Panc1 (cell line): ENCODE results near the gene TOR2A. TPM values are rescaled to one million over a fixed set of nuclear protein-coding genes. Genes with fewer than 3 reads are reported as not detected.

Source experiments
- ATAC-seq: fragments of 200-7000 bp; cut with Tn5 transposase; 2 replicates; pipeline ENCODE4 v1.9.1; 2020; ENCODE audit warnings: mild to moderate bottlenecking, moderate library complexity
- BruUV-seq: library from RNA; stranded (reverse); fragments of 400-500 nt; replicated peaks from 2 replicates; lab custom pipeline; 2021; lab: Mats Ljungman, UMichigan
- CTCF ChIA-PET: fragments of 300-600 bp; sonication (Branson Sonifier 250); formaldehyde crosslinking; loops from one replicate; lab custom pipeline; 2022; ENCODE audit warnings: antibody characterized with exemption; lab: Charles Lee
- POLR2A ChIA-PET: fragments of 300-600 bp; sonication (Branson Sonifier 250); formaldehyde crosslinking; loops from one replicate; lab custom pipeline; 2022; ENCODE audit warnings: antibody characterized with exemption; lab: Charles Lee
- DNase-seq: peaks from one replicate; pipeline ENCODE4 v3.0.0-alpha.2; 2010; ENCODE audit warnings: low read depth, low spot score
- H3K27ac ChIP-seq: 2 replicates; pipeline ENCODE4 v1.5.1; 2011; ENCODE audit warnings: mild to moderate bottlenecking, low read length, inconsistent platforms
- H3K27me3 ChIP-seq: fragments of 200-500 bp; sonication (Bioruptor generic); 2 replicates; pipeline ENCODE4 v1.6.0; 2014; ENCODE audit warnings: low read length, inconsistent platforms; ENCODE audit not compliant: control insufficient read depth, insufficient read depth
- H3K36me3 ChIP-seq: fragments of 200-500 bp; sonication (Bioruptor generic); 2 replicates; pipeline ENCODE4 v1.5.1; 2014; ENCODE audit warnings: inconsistent platforms, mild to moderate bottlenecking, low read length, moderate library complexity; ENCODE audit not compliant: control insufficient read depth, insufficient read depth
- H3K4me1 ChIP-seq: 2 replicates; pipeline ENCODE4 v1.5.1; 2011; ENCODE audit warnings: inconsistent platforms, mild to moderate bottlenecking, low read length, moderate library complexity; ENCODE audit not compliant: control insufficient read depth, insufficient read depth
- H3K4me3 ChIP-seq, 2 experiments: 2 replicates each; pipeline ENCODE4 v1.5.1; 2011 to 2012; ENCODE audit warnings: low read depth in 2 of 2, low read length in 2 of 2, mild to moderate bottlenecking in 2 of 2, inconsistent platforms in 1 of 2, moderate library complexity in 1 of 2
- H3K9me3 ChIP-seq: fragments of 200-500 bp; sonication (Bioruptor generic); 2 replicates; pipeline ENCODE4 v1.5.1; 2014; ENCODE audit warnings: low read depth, mild to moderate bottlenecking, inconsistent platforms, low read length, moderate library complexity; ENCODE audit not compliant: control insufficient read depth, insufficient read depth
- CTCF ChIP-seq: fragments of 450-650 bp; IDR thresholded peaks from 2 replicates; pipeline ENCODE4 v1.5.1; 2017; ENCODE audit warnings: mild to moderate bottlenecking
- POLR2AphosphoS5 ChIP-seq: IDR thresholded peaks from 2 replicates; pipeline ENCODE4 v1.6.1; 2012; ENCODE audit warnings: mild to moderate bottlenecking, low read depth, low read length, moderate library complexity
- SIN3A ChIP-seq: IDR thresholded peaks from 2 replicates; pipeline ENCODE4 v1.6.1; 2012; ENCODE audit warnings: low read depth, mild to moderate bottlenecking, low read length, moderate library complexity, borderline replicate concordance; ENCODE audit not compliant: insufficient read depth
- TCF7L2 ChIP-seq: IDR thresholded peaks from 2 replicates; pipeline ENCODE4 v1.6.1; 2011; ENCODE audit warnings: mild to moderate bottlenecking, low read depth, low read length, inconsistent platforms
- in situ Hi-C: cut with HindIII; loops from 2 replicates; pipeline ENCODE4 v1.10.0; 2016; ENCODE audit warnings: low sequenced_read_pairs, low pct_unique_long_range_greater_than_20kb
- intact Hi-C: fragments of 100-400 bp; cut with micrococcal nuclease; formaldehyde crosslinking; loops from one replicate; pipeline ENCODE4 v1.10.0; 2022; ENCODE audit not compliant: unreplicated experiment
- total RNA-seq: library from RNA; stranded (reverse); gene quantifications from one replicate; pipeline ENCODE4 v1.2.1, GENCODE V29; 2021; ENCODE audit not compliant: unreplicated experiment
- TF ChIP-seq, protein P1 (sequence below), 2 experiments: IDR thresholded peaks; 2 replicates each; pipeline ENCODE4 v1.6.1; 2011 to 2012; ENCODE audit warnings: low read depth in 2 of 2, control low read depth in 1 of 2, low read length in 1 of 2, mild to moderate bottlenecking in 1 of 2, moderate library complexity in 1 of 2; ENCODE audit not compliant: insufficient read depth in 1 of 2

TOR2A gene
- total RNA-seq, 1 experiment from 2014 or later: 8.2 TPM

- no peaks in the 10 kb centered on the region for H3K27me3 ChIP-seq
- no peak for DNase-seq
- no peaks in the 10 kb centered on the region for H3K4me1 ChIP-seq
- ChIA-PET POLR2A (interaction anchor here (0.7 kb wide), 1 partner anchor 278 kb away, joined by 9 read pairs; no protein-coding TSS in a partner anchor), CTCF (no interaction called here)
- in situ Hi-C loops (no loop called here), intact Hi-C loops (loop anchor here (5.0 kb wide), 1 partner anchor 180 kb away; no protein-coding TSS in a partner anchor)
- BruUV-seq: no TSS peak
- peak; percentile 78 for ATAC-seq
- no peak for TF ChIP-seq POLR2AphosphoS5
- TF ChIP-seq TCF7L2: no peak
- TF ChIP-seq CTCF: no peak
- no peak for TF ChIP-seq SIN3A
- no peaks in the 10 kb centered on the region for H3K9me3 ChIP-seq
- no peaks in the 10 kb centered on the region for H3K36me3 ChIP-seq
- H3K4me3 ChIP-seq: peak overlapping the region; percentile 39 to 52
- H3K27ac ChIP-seq: no peak overlapping the region
These were observed 6.8 kb upstream of the TOR2A start for GRCh38 chr9:127741831-127742434.

DNA sequence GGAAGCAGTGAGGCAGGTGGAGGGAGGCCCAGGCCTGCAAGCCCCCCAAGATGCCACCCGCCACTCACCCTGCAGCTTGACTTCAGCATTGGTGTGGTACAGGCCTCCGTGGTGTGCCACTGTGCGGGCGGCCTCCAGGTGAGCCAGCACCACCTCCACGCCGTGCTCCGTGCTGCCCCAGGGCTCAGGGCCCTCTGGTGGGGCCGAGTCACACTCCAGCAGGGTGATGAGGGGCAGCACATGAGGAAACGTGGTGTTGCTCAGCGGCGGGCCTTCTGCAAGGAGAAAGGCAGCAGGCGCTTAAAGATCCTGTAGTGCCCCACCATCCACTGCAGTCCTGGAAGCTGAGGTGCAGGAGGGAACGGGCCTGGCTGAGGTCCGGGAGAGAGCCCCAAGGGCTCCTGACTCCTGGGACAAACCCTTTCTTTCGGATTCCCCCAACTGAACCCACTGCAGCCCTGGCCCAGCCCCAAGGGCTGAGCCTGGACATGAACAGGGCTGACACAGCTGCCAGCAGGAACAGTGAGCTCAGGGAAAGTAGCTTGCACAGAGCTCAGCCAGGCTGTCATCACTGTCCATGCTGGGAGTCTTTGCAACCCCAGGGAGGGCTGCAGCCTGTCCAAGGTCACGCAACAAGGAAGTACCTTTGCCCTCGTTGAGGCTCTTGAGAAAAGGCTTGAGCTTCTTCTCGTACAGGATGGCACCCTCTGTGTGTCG, 4.7 kb upstream of the TOR2A start:
- no peak overlapping the region for H3K4me3 ChIP-seq
- ChIA-PET POLR2A (no interaction called here), CTCF (no interaction called here)
- intact Hi-C loops: loop anchor here (5.0 to 10.0 kb wide), 2 partner anchors 155 to 183 kb away; no protein-coding TSS in a partner anchor
- H3K27ac ChIP-seq: no peak overlapping the region
- ATAC-seq (no peak), DNase-seq (no peak)
- TF ChIP-seq POLR2AphosphoS5: no peak
- no peak for TF ChIP-seq SIN3A
- TF ChIP-seq, protein P1, sequence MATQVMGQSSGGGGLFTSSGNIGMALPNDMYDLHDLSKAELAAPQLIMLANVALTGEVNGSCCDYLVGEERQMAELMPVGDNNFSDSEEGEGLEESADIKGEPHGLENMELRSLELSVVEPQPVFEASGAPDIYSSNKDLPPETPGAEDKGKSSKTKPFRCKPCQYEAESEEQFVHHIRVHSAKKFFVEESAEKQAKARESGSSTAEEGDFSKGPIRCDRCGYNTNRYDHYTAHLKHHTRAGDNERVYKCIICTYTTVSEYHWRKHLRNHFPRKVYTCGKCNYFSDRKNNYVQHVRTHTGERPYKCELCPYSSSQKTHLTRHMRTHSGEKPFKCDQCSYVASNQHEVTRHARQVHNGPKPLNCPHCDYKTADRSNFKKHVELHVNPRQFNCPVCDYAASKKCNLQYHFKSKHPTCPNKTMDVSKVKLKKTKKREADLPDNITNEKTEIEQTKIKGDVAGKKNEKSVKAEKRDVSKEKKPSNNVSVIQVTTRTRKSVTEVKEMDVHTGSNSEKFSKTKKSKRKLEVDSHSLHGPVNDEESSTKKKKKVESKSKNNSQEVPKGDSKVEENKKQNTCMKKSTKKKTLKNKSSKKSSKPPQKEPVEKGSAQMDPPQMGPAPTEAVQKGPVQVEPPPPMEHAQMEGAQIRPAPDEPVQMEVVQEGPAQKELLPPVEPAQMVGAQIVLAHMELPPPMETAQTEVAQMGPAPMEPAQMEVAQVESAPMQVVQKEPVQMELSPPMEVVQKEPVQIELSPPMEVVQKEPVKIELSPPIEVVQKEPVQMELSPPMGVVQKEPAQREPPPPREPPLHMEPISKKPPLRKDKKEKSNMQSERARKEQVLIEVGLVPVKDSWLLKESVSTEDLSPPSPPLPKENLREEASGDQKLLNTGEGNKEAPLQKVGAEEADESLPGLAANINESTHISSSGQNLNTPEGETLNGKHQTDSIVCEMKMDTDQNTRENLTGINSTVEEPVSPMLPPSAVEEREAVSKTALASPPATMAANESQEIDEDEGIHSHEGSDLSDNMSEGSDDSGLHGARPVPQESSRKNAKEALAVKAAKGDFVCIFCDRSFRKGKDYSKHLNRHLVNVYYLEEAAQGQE (IDR thresholded peaks at IDR 0.05; ENCODE audit: insufficient read depth in 1 of 2, low read depth in 2 of 2, low read length in 1 of 2): no peak
- no peak for TF ChIP-seq TCF7L2
- TF ChIP-seq CTCF: no peak
- no peaks in the 10 kb centered on the region for H3K4me1 ChIP-seq
- H3K36me3 ChIP-seq: no peaks in the 10 kb centered on the region
- in situ Hi-C loops: no loop called here
- no TSS peak for BruUV-seq
- no peaks in the 10 kb centered on the region for H3K9me3 ChIP-seq
- no peaks in the 10 kb centered on the region for H3K27me3 ChIP-seq
